ENCODE measurements around the gene HIBCH. TPM values are rescaled to one million over a fixed set of nuclear protein-coding genes. Genes with fewer than 3 reads are reported as not detected.

The HIBCH gene
- total and polyA plus RNA-seq, 2 of the 13 experiments (the other 11 are each of a cell fraction or from before 2014, with no cell fraction given): 18.8 to 49.5 TPM

- TF ChIP-seq NFAT5 (CRISPR knock-in tag; IDR thresholded peaks at IDR 0.05) (no peak; the same call in 1 of the 2 replicates), CC2D1A (CRISPR knock-in tag; IDR thresholded peaks at IDR 0.05) (no peak), ZNF878 (CRISPR knock-in tag; IDR thresholded peaks at IDR 0.05) (0 out of 2 replicates have a peak, but pooled peaks have one; percentile 58), ZSCAN25 (CRISPR knock-in tag; IDR thresholded peaks at IDR 0.05) (peak; percentile 35; the same call in 1 of the 2 replicates), ZNF280B (CRISPR knock-in tag; IDR thresholded peaks at IDR 0.05; ENCODE audit: borderline replicate concordance) (no peak), ZNF552 (CRISPR knock-in tag; IDR thresholded peaks at IDR 0.05; ENCODE audit: borderline replicate concordance) (peak; percentile 95; the same call in 1 of the 2 replicates), MAFG (CRISPR knock-in tag; IDR thresholded peaks at IDR 0.05) (no peak; the same call in 1 of the 2 replicates), HNF4G (IDR thresholded peaks at IDR 0.05; ENCODE audit: borderline replicate concordance, low read depth, low read length) (no peak), HNF4G (CRISPR knock-in tag; IDR thresholded peaks at IDR 0.05; ENCODE audit: borderline replicate concordance, low read depth) (0 out of 2 replicates have a peak, but pooled peaks have one; percentile 29), AGO2 (optimal IDR thresholded peaks at IDR 0.05; ENCODE audit: low read depth, low read length) (peak; percentile 80), MXI1 (IDR thresholded peaks at IDR 0.05; ENCODE audit: borderline replicate concordance, low read depth, low read length) (no peak), CHD4 (IDR thresholded peaks at IDR 0.05; ENCODE audit: borderline replicate concordance, low read length) (peak; percentile 40; the same call in 1 of the 2 replicates), ZNF720 (CRISPR knock-in tag; IDR thresholded peaks at IDR 0.05) (peak; percentile 69; the same call in 1 of the 2 replicates), NR2F2 (IDR thresholded peaks at IDR 0.05; ENCODE audit: borderline replicate concordance, low read depth) (no peak), RCOR2 (CRISPR knock-in tag; IDR thresholded peaks at IDR 0.05) (no peak), TFAP4 (IDR thresholded peaks at IDR 0.05; ENCODE audit: borderline replicate concordance, low read depth) (no peak), CCDC6 (CRISPR knock-in tag; IDR thresholded peaks at IDR 0.05) (peak; percentile 79; the same call in 1 of the 2 replicates), GPBP1L1 (CRISPR knock-in tag; IDR thresholded peaks at IDR 0.05) (no peak)
Measured at GRCh38 chr2:190343536-190344275, 24.1 kb upstream of the HIBCH start, which contains the start of gene INPP1 (continued).
